Ascending aorta (tissue), 2 donors: ENCODE data around the gene EML2. TPM values are rescaled to one million over a fixed set of nuclear protein-coding genes. Genes with fewer than 3 reads are reported as not detected.

Source experiments
- DNase-seq, 2 donors: peaks; one replicate each; pipeline ENCODE4 v3.0.0-alpha.2; 2019; ENCODE audit warnings: low spot score in 2 of 2
- H3K27ac ChIP-seq, 2 donors: fragments of 200-600 bp; sonication (generic); one replicate each; pipeline ENCODE4 v1.5.1; 2016 to 2017; ENCODE audit warnings: mild to moderate bottlenecking in 1 of 2
- H3K27me3 ChIP-seq: fragments of 200-600 bp; sonication (generic); one replicate; pipeline ENCODE4 v1.5.1; 2017
- H3K36me3 ChIP-seq, 2 donors: fragments of 200-600 bp; sonication (generic); one replicate each; pipeline ENCODE4 v1.5.1; 2016
- H3K4me1 ChIP-seq, 2 donors: fragments of 200-600 bp; sonication (generic); one replicate each; pipeline ENCODE4 v1.5.1; 2016 to 2017; ENCODE audit warnings: mild to moderate bottlenecking in 1 of 2
- H3K4me3 ChIP-seq, 2 donors: fragments of 200-600 bp; sonication (generic); one replicate each; pipeline ENCODE4 v1.5.1; 2016 to 2017; ENCODE audit warnings: mild to moderate bottlenecking in 1 of 2
- H3K9me3 ChIP-seq, 2 donors: fragments of 200-600 bp; sonication (generic); one replicate each; pipeline ENCODE4 v1.5.1; 2016
- intact Hi-C: fragments of 100-400 bp; cut with DNase I; formaldehyde crosslinking; loops from one replicate; pipeline ENCODE4 v1.15.1; 2023
- total RNA-seq: library from RNA; depleted of rRNA; stranded (reverse); fragments of >200 nt; gene quantifications from one replicate; pipeline ENCODE4 v1.1.0, GENCODE V29; 2016
- TF ChIP-seq, protein P1 (sequence below), 3 experiments: fragments of 200-600 bp in 2 of 3; fragments of 450-650 bp in 1 of 3; sonication (generic) in 2 of 3; IDR thresholded peaks; one replicate each; pipeline ENCODE4 v1.5.1; 2016 to 2019; ENCODE audit warnings: antibody characterized with exemption in 3 of 3, mild to moderate bottlenecking in 1 of 3, moderate library complexity in 1 of 3

Gene EML2
- total RNA-seq, 1 donor from 2014 or later: 129 TPM

GRCh38 chr19:45585158-45585577 is 54.0 kb downstream of the EML2 start:
- H3K9me3 ChIP-seq: no peaks in the 10 kb centered on the region
- no peaks in the 10 kb centered on the region for H3K36me3 ChIP-seq
- H3K27me3 ChIP-seq: no peaks in the 10 kb centered on the region
- H3K27ac ChIP-seq: peak overlapping the region; percentile 95 to 97
- H3K4me3 ChIP-seq: peak overlapping the region; percentile 67
- intact Hi-C loops: loop anchor here (2.0 to 10.0 kb wide), 3 partner anchors 58 to 410 kb away; partner anchors contain the start of genes CCDC61 and ERCC1
- TF ChIP-seq, protein P1, sequence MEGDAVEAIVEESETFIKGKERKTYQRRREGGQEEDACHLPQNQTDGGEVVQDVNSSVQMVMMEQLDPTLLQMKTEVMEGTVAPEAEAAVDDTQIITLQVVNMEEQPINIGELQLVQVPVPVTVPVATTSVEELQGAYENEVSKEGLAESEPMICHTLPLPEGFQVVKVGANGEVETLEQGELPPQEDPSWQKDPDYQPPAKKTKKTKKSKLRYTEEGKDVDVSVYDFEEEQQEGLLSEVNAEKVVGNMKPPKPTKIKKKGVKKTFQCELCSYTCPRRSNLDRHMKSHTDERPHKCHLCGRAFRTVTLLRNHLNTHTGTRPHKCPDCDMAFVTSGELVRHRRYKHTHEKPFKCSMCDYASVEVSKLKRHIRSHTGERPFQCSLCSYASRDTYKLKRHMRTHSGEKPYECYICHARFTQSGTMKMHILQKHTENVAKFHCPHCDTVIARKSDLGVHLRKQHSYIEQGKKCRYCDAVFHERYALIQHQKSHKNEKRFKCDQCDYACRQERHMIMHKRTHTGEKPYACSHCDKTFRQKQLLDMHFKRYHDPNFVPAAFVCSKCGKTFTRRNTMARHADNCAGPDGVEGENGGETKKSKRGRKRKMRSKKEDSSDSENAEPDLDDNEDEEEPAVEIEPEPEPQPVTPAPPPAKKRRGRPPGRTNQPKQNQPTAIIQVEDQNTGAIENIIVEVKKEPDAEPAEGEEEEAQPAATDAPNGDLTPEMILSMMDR (IDR thresholded peaks at IDR 0.05): no peak
- H3K4me1 ChIP-seq: peaks cover 0 to 10% of the 10 kb centered on the region in 2 donors
- DNase-seq: no peak

GRCh38 chr19:45584332-45585157 is 54.7 kb downstream of the EML2 start, which contains the start of gene OPA3:
Gene OPA3, minus strand, starts transcription at chr19:45584802. Its CDS starts 38 bp downstream, at chr19:45584764.
- Histone ChIP-seq H3K4me1 (peaks cover 0 to 10% of the 10 kb centered on the region in 2 donors), H3K9me3 (no peaks in the 10 kb centered on the region), H3K4me3 (peak within 1 kb of the TSS; percentile 67), H3K27ac (peak within 1 kb of the TSS; percentile 95 to 97), H3K27me3 (no peaks in the 10 kb centered on the region), H3K36me3 (no peaks in the 10 kb centered on the region)
- intact Hi-C loops: loop anchor here (1.0 to 10.0 kb wide), 6 partner anchors 58 to 410 kb away; partner anchors contain the start of genes CCDC61, ERCC1, QPCTL and SIX5
- peak; percentile 99 to 100 for DNase-seq
- TF ChIP-seq, protein P1 (IDR thresholded peaks at IDR 0.05): no peak

DNA sequence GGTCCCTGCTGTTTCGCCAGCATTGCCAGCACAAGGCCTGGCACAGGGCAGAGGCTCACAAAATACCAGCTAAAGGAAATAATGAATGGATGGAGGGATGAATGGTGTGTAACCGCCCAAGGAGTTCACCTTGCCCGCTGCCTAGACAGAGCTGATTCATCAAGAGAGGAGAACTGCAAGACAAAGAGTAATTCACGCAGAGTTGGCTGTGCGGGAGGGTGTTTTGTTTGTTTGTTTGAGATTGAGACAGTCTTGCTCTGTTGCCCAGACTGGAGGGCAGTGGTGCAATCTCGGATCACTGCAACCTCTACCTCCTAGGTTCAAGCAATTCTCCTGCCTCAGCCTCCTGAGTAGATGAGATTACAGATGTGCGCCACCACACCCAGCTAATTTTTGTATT is 57.6 kb downstream of the EML2 start:
- intact Hi-C loops: loop anchor here (5.0 to 10.0 kb wide), 3 partner anchors 74 to 413 kb away; partner anchors contain the start of genes CCDC61, SIX5 and VASP
- H3K36me3 ChIP-seq: no peaks in the 10 kb centered on the region
- no peaks in the 10 kb centered on the region for H3K27me3 ChIP-seq
- H3K4me3 ChIP-seq: no peak overlapping the region
- no peaks in the 10 kb centered on the region for H3K9me3 ChIP-seq
- no peak overlapping the region for H3K27ac ChIP-seq
- no peak for DNase-seq
- TF ChIP-seq, protein P1 (IDR thresholded peaks at IDR 0.05): no peak
- peaks cover 0 to 10% of the 10 kb centered on the region in 2 donors for H3K4me1 ChIP-seq

- no peak overlapping the region for H3K4me3 ChIP-seq
- intact Hi-C loops: no loop called here
- no peaks in the 10 kb centered on the region for H3K27me3 ChIP-seq
- H3K4me1 ChIP-seq: peaks cover 0 to 4% of the 10 kb centered on the region in 2 donors
- no peaks in the 10 kb centered on the region for H3K9me3 ChIP-seq
- H3K27ac ChIP-seq: no peak overlapping the region
- no peaks in the 10 kb centered on the region for H3K36me3 ChIP-seq
- TF ChIP-seq, protein P1 (IDR thresholded peaks at IDR 0.05): no peak
- DNase-seq: no peak
Measured at GRCh38 chr19:45578861-45579260, 60.3 kb downstream of the EML2 start.

- Histone ChIP-seq H3K9me3 (no peaks in the 10 kb centered on the region), H3K27ac (no peak overlapping the region), H3K4me1 (no peaks in the 10 kb centered on the region), H3K27me3 (no peaks in the 10 kb centered on the region), H3K4me3 (no peak overlapping the region), H3K36me3 (no peaks in the 10 kb centered on the region)
- TF ChIP-seq, protein P1 (IDR thresholded peaks at IDR 0.05): no peak
- no peak for DNase-seq
- intact Hi-C loops: no loop called here
Measured at GRCh38 chr19:45577111-45577905, 61.9 kb downstream of the EML2 start.
